Measurements from ENCODE around the gene NGRN. TPM values are rescaled to one million over a fixed set of nuclear protein-coding genes. Genes with fewer than 3 reads are reported as not detected.
A peak's percentile ranks its signal among the peaks of the same experiment; 100 is the strongest.
"Not testable (repeated sequence)": the region's sequence is repeated elsewhere in the genome, so short reads cannot be mapped to it uniquely, and the experiment has no call there.

NGRN gene
- total RNA-seq, 1 donor, result 68.4 TPM

DNA sequence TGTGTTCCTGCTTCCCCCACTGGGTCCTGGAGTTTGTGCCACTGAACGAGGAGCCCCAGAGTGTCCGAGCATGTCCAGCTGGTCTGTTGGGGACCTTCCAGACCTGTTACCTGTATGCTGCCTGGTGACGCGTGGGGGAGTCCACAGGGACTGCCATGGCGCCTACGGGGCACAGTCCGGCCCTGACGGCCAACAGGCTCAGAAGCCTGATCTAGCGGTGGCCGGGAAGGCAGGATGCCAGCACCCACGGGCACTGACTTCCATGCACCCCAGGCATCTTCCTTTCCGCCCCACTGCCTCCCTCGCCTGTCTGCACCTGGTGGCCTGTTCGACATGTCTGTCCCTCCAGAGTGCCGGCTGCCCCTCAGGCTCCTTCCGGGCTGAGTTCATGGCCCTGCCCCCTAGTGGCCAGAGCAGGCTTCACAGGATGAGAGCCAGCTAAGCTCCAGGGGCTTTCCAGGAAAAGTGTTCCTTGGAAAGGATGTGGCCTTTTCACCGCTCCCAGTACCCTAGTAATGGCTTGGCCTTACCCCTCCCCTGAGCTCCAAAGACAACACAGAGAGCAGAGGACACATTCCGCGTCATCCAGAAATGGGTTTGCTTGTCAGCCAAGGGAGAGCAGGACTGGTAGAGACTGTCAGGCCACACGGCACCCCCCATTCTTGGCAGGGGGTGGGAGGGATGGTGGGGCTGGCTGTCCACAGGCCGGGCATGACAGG, 35.7 kb downstream of the NGRN start:
- no peaks in the 10 kb centered on the region for H3K36me3 ChIP-seq (ENCODE audit: insufficient read depth, low read length)
- H4K20me1 ChIP-seq (ENCODE audit: insufficient read depth, low read length), result no peaks in the 10 kb centered on the region
- no peaks in the 10 kb centered on the region for H3K27me3 ChIP-seq (ENCODE audit: insufficient read depth, low read length)
- no peaks in the 10 kb centered on the region for H3K4me1 ChIP-seq (ENCODE audit: insufficient read depth, low read length)
- TF ChIP-seq, protein P1, sequence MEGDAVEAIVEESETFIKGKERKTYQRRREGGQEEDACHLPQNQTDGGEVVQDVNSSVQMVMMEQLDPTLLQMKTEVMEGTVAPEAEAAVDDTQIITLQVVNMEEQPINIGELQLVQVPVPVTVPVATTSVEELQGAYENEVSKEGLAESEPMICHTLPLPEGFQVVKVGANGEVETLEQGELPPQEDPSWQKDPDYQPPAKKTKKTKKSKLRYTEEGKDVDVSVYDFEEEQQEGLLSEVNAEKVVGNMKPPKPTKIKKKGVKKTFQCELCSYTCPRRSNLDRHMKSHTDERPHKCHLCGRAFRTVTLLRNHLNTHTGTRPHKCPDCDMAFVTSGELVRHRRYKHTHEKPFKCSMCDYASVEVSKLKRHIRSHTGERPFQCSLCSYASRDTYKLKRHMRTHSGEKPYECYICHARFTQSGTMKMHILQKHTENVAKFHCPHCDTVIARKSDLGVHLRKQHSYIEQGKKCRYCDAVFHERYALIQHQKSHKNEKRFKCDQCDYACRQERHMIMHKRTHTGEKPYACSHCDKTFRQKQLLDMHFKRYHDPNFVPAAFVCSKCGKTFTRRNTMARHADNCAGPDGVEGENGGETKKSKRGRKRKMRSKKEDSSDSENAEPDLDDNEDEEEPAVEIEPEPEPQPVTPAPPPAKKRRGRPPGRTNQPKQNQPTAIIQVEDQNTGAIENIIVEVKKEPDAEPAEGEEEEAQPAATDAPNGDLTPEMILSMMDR (IDR thresholded peaks at IDR 0.05; ENCODE audit: extremely low read depth, low read depth, low read length), result peak; percentile 88
- H3K27ac ChIP-seq (ENCODE audit: low read depth, low read length), result no peak overlapping the region
- peak; percentile 61 for DNase-seq (ENCODE audit: insufficient read length, low spot score, missing footprints)
- H3K79me2 ChIP-seq (ENCODE audit: insufficient read depth, low read length), result no peaks in the 10 kb centered on the region
- H3K4me2 ChIP-seq (ENCODE audit: insufficient read depth, low read length), result peak overlapping the region; percentile 46
- H3K9me3 ChIP-seq (ENCODE audit: low read depth, low read length), result no peaks in the 10 kb centered on the region
- peak overlapping the region; percentile 92 for H2AFZ ChIP-seq (ENCODE audit: low read length)
- peak overlapping the region; percentile 27 for H3K4me3 ChIP-seq (ENCODE audit: insufficient read depth, low read length)

DNA sequence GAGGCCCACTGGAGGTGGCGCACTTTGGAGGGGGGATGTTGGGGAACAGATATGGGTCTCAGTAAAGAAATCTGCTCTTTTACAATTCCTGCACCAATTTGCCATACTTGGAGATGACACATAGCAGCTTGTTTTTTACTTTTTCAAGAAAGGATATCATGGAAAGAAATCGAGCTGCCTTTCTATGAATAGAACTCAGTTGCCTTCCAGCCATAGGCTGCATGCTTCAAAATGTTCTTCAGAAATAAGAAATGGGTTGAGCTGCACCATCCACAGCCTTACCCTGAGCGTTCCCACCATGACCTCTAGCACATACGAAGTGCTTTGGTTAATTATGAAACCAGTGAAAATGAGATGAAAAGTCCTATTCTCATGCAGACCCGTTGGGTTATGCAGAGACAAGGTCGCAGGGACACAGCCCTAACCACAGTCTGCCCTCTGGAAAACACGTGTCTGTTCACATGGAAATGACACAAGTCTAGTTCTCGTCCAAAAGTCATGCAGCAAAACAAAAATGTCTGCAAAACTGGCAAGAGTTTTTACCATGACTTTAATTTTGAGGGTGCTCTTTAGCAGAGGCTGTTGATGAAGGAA, 36.3 kb downstream of the NGRN start:
- H2AFZ ChIP-seq (ENCODE audit: low read length), result peak overlapping the region; percentile 33

DNA sequence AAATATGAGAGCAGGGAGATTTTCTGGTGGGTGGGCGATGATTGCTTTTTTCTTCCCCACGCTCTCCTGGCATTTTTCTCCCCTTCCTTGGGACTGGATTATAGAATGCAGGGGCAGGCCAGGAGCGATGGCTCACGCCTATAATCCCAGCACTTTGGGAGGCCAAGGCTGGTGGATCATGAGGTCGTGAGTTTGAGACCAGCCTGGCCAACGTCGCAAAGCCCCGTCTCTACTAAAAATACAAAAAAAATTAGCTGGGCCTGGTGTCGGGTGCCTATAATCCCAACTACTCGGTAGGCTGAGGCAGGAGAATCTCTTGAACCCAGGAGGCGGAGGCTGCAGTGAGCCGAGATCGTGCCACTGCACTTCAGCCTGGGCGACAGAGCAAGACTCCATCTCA, 39.9 kb downstream of the NGRN start:
- not testable (repeated sequence) for H3K4me3 ChIP-seq (ENCODE audit: insufficient read depth, low read length); H2AFZ ChIP-seq (ENCODE audit: low read length); H3K27me3 ChIP-seq (ENCODE audit: insufficient read depth, low read length); H3K79me2 ChIP-seq (ENCODE audit: insufficient read depth, low read length); H4K20me1 ChIP-seq (ENCODE audit: insufficient read depth, low read length); H3K4me1 ChIP-seq (ENCODE audit: insufficient read depth, low read length); H3K9me3 ChIP-seq (ENCODE audit: low read depth, low read length); H3K27ac ChIP-seq (ENCODE audit: low read depth, low read length); DNase-seq (ENCODE audit: insufficient read length, low spot score, missing footprints); H3K4me2 ChIP-seq (ENCODE audit: insufficient read depth, low read length); H3K36me3 ChIP-seq (ENCODE audit: insufficient read depth, low read length)

More for the DNA sequence above, 36.3 kb downstream of the NGRN start:
- H3K27me3 ChIP-seq (ENCODE audit: insufficient read depth, low read length), result no peaks in the 10 kb centered on the region
- no peaks in the 10 kb centered on the region for H4K20me1 ChIP-seq (ENCODE audit: insufficient read depth, low read length)
- H3K9me3 ChIP-seq (ENCODE audit: low read depth, low read length), result no peaks in the 10 kb centered on the region
- no peak for DNase-seq (ENCODE audit: insufficient read length, low spot score, missing footprints)
- H3K27ac ChIP-seq (ENCODE audit: low read depth, low read length), result no peak overlapping the region
- no peak overlapping the region for H3K4me2 ChIP-seq (ENCODE audit: insufficient read depth, low read length)
- H3K36me3 ChIP-seq (ENCODE audit: insufficient read depth, low read length), result no peaks in the 10 kb centered on the region
- no peaks in the 10 kb centered on the region for H3K4me1 ChIP-seq (ENCODE audit: insufficient read depth, low read length)
- H3K79me2 ChIP-seq (ENCODE audit: insufficient read depth, low read length), result no peaks in the 10 kb centered on the region
- TF ChIP-seq, protein P1 (IDR thresholded peaks at IDR 0.05; ENCODE audit: extremely low read depth, low read depth, low read length), result no peak
- H3K4me3 ChIP-seq (ENCODE audit: insufficient read depth, low read length), result no peak overlapping the region

DNA sequence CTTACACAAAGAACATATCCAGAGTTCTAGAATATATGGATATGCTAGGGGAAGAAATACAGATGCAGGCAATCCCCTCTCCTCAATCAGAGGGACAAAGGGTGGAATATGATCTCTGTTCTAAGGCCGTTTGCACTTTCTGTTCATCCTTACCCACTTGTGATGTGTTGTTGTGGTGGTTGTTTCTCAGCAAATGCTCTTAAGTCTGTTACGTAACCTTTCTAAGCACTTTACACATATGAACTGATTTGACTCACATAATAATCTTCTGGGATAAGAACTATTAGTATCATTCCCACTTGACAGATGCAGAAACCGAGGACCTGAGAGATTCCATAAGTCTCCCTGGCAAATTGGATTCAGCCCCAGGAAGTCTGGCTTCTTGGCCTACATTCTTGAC, 40.5 kb downstream of the NGRN start:
- H3K9me3 ChIP-seq (ENCODE audit: low read depth, low read length), result no peaks in the 10 kb centered on the region
- H2AFZ ChIP-seq (ENCODE audit: low read length), result peak overlapping the region; percentile 74
- H3K27ac ChIP-seq (ENCODE audit: low read depth, low read length), result no peak overlapping the region
- no peaks in the 10 kb centered on the region for H3K36me3 ChIP-seq (ENCODE audit: insufficient read depth, low read length)
- no peaks in the 10 kb centered on the region for H3K27me3 ChIP-seq (ENCODE audit: insufficient read depth, low read length)
- DNase-seq (ENCODE audit: insufficient read length, low spot score, missing footprints), result no peak
- no peak overlapping the region for H3K4me3 ChIP-seq (ENCODE audit: insufficient read depth, low read length)
- H3K4me1 ChIP-seq (ENCODE audit: insufficient read depth, low read length), result no peaks in the 10 kb centered on the region
- no peaks in the 10 kb centered on the region for H3K79me2 ChIP-seq (ENCODE audit: insufficient read depth, low read length)
- H4K20me1 ChIP-seq (ENCODE audit: insufficient read depth, low read length), result no peaks in the 10 kb centered on the region
- TF ChIP-seq, protein P1 (IDR thresholded peaks at IDR 0.05; ENCODE audit: extremely low read depth, low read depth, low read length), result no peak
- no peak overlapping the region for H3K4me2 ChIP-seq (ENCODE audit: insufficient read depth, low read length)

Measured in osteoblast (primary cell).